GM19238 (cell line): ENCODE results near the gene CLSTN2.
A peak's percentile ranks its signal among the peaks of the same experiment; 100 is the strongest.

ENCODE experiments used
- DNase-seq: peaks from one replicate; pipeline ENCODE4 v3.0.0; 2011; ENCODE audit warnings: low spot score; ENCODE audit not compliant: insufficient read length

CLSTN2 gene

GRCh38 chr3:140493271-140493670 is 558.3 kb downstream of the CLSTN2 start:
- DNase-seq, result no peak

GRCh38 chr3:140494970-140495369 is 560.0 kb downstream of the CLSTN2 start:
- DNase-seq, result no peak

GRCh38 chr3:140497331-140497730 is 562.3 kb downstream of the CLSTN2 start:
- DNase-seq, result no peak

- DNase-seq, result no peak
Observed at GRCh38 chr3:140499114-140499757, 564.3 kb downstream of the CLSTN2 start.

GRCh38 chr3:140500473-140500872 is 565.5 kb downstream of the CLSTN2 start:
- no peak for DNase-seq

- no peak for DNase-seq
Observed at GRCh38 chr3:140501061-140501769, 566.2 kb downstream of the CLSTN2 start.

GRCh38 chr3:140501770-140502364 is 566.9 kb downstream of the CLSTN2 start:
- DNase-seq, result no peak

- peak; percentile 12 for DNase-seq
Observed at GRCh38 chr3:140505213-140505612, 570.2 kb downstream of the CLSTN2 start.

- no peak for DNase-seq
Observed at GRCh38 chr3:140505876-140506275, 570.9 kb downstream of the CLSTN2 start.

GRCh38 chr3:140508550-140508949 is 573.6 kb downstream of the CLSTN2 start:
- DNase-seq, result no peak

- no peak for DNase-seq
Observed at GRCh38 chr3:140509534-140509933, 574.5 kb downstream of the CLSTN2 start.

- no peak for DNase-seq
Observed at GRCh38 chr3:140510303-140510861, 575.4 kb downstream of the CLSTN2 start.

GRCh38 chr3:140521751-140522445 is 586.9 kb downstream of the CLSTN2 start:
- no peak for DNase-seq

- no peak for DNase-seq
Observed at GRCh38 chr3:140522653-140523380, 587.8 kb downstream of the CLSTN2 start.

- no peak for DNase-seq
Observed at GRCh38 chr3:140523600-140523999, 588.6 kb downstream of the CLSTN2 start.

- DNase-seq, result no peak
Observed at GRCh38 chr3:140527156-140527555, 592.2 kb downstream of the CLSTN2 start.

- DNase-seq, result no peak
Observed at GRCh38 chr3:140529096-140529495, 594.1 kb downstream of the CLSTN2 start.

- no peak for DNase-seq
Observed at GRCh38 chr3:140529558-140529957, 594.6 kb downstream of the CLSTN2 start.

GRCh38 chr3:140530131-140530530 is 595.1 kb downstream of the CLSTN2 start:
- no peak for DNase-seq

GRCh38 chr3:140530603-140531002 is 595.6 kb downstream of the CLSTN2 start:
- no peak for DNase-seq

GRCh38 chr3:140532793-140533330 is 597.9 kb downstream of the CLSTN2 start:
- no peak for DNase-seq
